T-cell (primary cell): Measurements from ENCODE around the gene FAM184A. TPM values are rescaled to one million over a fixed set of nuclear protein-coding genes. Genes with fewer than 3 reads are reported as not detected.

ENCODE experiments used
- ATAC-seq, 4 experiments: fragments of 200-7000 bp in 3 of 4; fragments of 150-1000 bp in 1 of 4; cut with Tn5 transposase; replicated peaks in 1 of 4; 1 replicate in 3 of 4; 2 replicates in 1 of 4; pipeline ENCODE4 v1.10.0; 2021; ENCODE audit warnings: moderate library complexity in 3 of 4, mild to moderate bottlenecking in 2 of 4, moderate number of reproducible peaks in 1 of 4
- CTCF ChIA-PET, 2 donors: fragments of 300-600 bp; sonication (Branson Sonifier 250); formaldehyde crosslinking; loops; one replicate each; lab custom pipeline; 2022; ENCODE audit warnings: antibody characterized with exemption in 2 of 2; lab: Charles Lee
- POLR2A ChIA-PET, 2 donors: fragments of 300-600 bp; sonication (Branson Sonifier 250); formaldehyde crosslinking; loops; one replicate each; lab custom pipeline; 2022; ENCODE audit warnings: antibody characterized with exemption in 2 of 2; lab: Charles Lee
- DNase-seq, 35 experiments: peaks; one replicate each; pipeline versions ENCODE4 v3.0.0 to v3.0.0-alpha.2; 2013 to 2023
- H3K27ac ChIP-seq: one replicate; pipeline ENCODE4 v1.5.1; 2013; ENCODE audit warnings: low read length
- H3K27me3 ChIP-seq, 2 experiments: replicated peaks in 1 of 2; 1 replicate in 1 of 2; 2 replicates in 1 of 2; pipeline versions ENCODE4 v1.6.1 to v1.7.0; 2013; ENCODE audit warnings: low read length in 1 of 2, mixed read lengths in 1 of 2; ENCODE audit not compliant: control insufficient read depth in 2 of 2, insufficient read depth in 2 of 2; ENCODE audit errors: extremely low read depth in 1 of 2
- H3K36me3 ChIP-seq, 2 donors: 1 replicate in 1 of 2; 2 replicates in 1 of 2; pipeline versions ENCODE4 v1.6.1 to v1.7.0; 2013; ENCODE audit warnings: low read length in 1 of 2; ENCODE audit not compliant: control insufficient read depth in 2 of 2, insufficient read depth in 1 of 2; ENCODE audit errors: extremely low read depth in 1 of 2
- H3K4me1 ChIP-seq, 2 experiments: 1 replicate in 1 of 2; 2 replicates in 1 of 2; pipeline versions ENCODE4 v1.6.1 to v1.7.0; 2013; ENCODE audit warnings: low read length in 2 of 2, mixed read lengths in 1 of 2; ENCODE audit not compliant: insufficient read depth in 2 of 2, control insufficient read depth in 1 of 2; ENCODE audit errors: extremely low read depth in 1 of 2
- H3K4me3 ChIP-seq, 2 donors: 1 replicate in 1 of 2; 2 replicates in 1 of 2; pipeline versions ENCODE4 v1.5.1 to v1.7.0; 2013; ENCODE audit warnings: mild to moderate bottlenecking in 2 of 2, low read length in 1 of 2, moderate library complexity in 1 of 2; ENCODE audit not compliant: control insufficient read depth in 1 of 2; ENCODE audit errors: extremely low read depth in 1 of 2
- H3K9me3 ChIP-seq: 2 replicates; pipeline ENCODE4 v1.7.0; 2013
- H3K27ac Mint-ChIP-seq, 2 donors: one replicate each; pipeline ENCODE4 v1.8.0; 2020 to 2021; ENCODE audit warnings: mild to moderate bottlenecking in 2 of 2, mixed read lengths in 2 of 2
- H3K27me3 Mint-ChIP-seq, 2 donors: one replicate each; pipeline ENCODE4 v1.8.0; 2021 to 2022; ENCODE audit warnings: mixed read lengths in 2 of 2
- H3K36me3 Mint-ChIP-seq: one replicate; pipeline ENCODE4 v1.8.0; 2021; ENCODE audit warnings: mixed read lengths
- H3K4me1 Mint-ChIP-seq, 3 donors: one replicate each; pipeline ENCODE4 v1.8.0; 2020 to 2022; ENCODE audit warnings: mixed read lengths in 3 of 3, mild to moderate bottlenecking in 1 of 3
- H3K4me3 Mint-ChIP-seq, 3 donors: one replicate each; pipeline ENCODE4 v1.8.0; 2020 to 2022; ENCODE audit warnings: mild to moderate bottlenecking in 3 of 3, mixed read lengths in 3 of 3, moderate library complexity in 3 of 3
- H3K9me3 Mint-ChIP-seq, 3 donors: one replicate each; pipeline ENCODE4 v1.8.0; 2020 to 2022; ENCODE audit warnings: mixed read lengths in 3 of 3
- WGBS: methylation state at CpG from one replicate; pipeline ENCODE4 v1.1.5; 2013; ENCODE audit warnings: missing lambda C conversion rate; ENCODE audit not compliant: insufficient coverage; 5-methylcytosine and 5-hydroxymethylcytosine counted together
- total RNA-seq, 35 experiments: library from RNA in 6 of 35; stranded (reverse) in 6 of 35; fragments of 120-200 nt in 1 of 35; gene quantifications; one replicate each; pipeline versions ENCODE4 v1.2.1 to v1.2.4 and lab custom pipeline; 2013 to 2026

FAM184A gene
- total RNA-seq, 5 donors from 2014 or later (not counting 1 experiment from before 2014, with no cell fraction given): 3.6 to 6.4 (median 5.1) TPM

DNA sequence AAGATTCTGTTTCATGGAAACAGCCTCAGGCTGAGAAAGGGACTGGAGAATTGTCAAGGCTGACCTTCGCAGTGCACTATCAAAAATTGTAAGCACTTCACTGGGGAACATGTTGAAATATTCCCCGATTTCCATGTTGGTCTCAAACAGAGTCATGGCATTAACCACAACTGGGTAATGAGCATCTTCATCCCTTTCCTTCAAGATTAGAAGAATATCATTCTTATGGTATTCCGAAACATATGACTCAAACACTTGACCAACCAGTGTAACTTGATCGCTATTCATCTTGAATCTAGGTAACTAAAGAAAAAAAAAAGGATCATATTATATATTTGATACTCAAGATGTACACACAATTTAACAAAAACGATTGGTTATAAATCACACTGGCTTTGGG, 147.0 kb downstream of the FAM184A start:
- ATAC-seq: no peak

DNA sequence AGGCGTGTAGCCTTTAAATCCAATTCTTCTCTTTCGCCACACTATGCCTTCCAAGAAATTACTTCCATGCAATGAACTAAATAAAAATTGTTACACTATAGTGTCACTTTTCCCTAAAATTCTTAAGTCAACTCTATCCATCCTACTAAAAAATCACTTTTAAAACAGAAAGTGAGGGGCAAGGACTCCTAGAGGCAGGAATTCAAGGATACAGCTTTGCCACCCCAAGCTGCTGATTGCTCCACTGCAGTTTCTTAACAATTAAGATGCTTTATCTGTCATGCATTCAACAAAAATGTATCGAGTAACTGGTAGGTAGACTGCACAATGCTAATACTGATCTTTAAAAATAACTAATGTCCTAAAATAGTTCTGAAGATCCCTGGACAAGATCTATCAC, 147.8 kb downstream of the FAM184A start:
- H3K4me1 Mint-ChIP-seq: peaks cover 35 to 41% (median 40%) of the 10 kb centered on the region in 3 donors
- ChIA-PET CTCF (interaction anchor here in 1 of 2 donors (0.6 kb wide), 1 partner anchor 34 kb away, joined by 3 read pairs; no protein-coding TSS in a partner anchor), POLR2A (no interaction called here)
- no peaks in the 10 kb centered on the region for H3K27me3 ChIP-seq
- H3K9me3 ChIP-seq: no peaks in the 10 kb centered on the region
- DNase-seq (no peak), ATAC-seq (no peak)
- no peak overlapping the region for H3K4me3 ChIP-seq
- H3K4me3 Mint-ChIP-seq: no peak overlapping the region
- peaks cover 0 to 20% of the 10 kb centered on the region in 2 donors for H3K36me3 ChIP-seq
- H3K9me3 Mint-ChIP-seq: no peaks in the 10 kb centered on the region
- H3K27me3 Mint-ChIP-seq: no peaks in the 10 kb centered on the region
- peaks cover 2 to 7% of the 10 kb centered on the region in 2 experiments for H3K4me1 ChIP-seq
- no peak overlapping the region for H3K27ac ChIP-seq
- H3K27ac Mint-ChIP-seq: no peak overlapping the region
- peaks cover 31% of the 10 kb centered on the region for H3K36me3 Mint-ChIP-seq
- 90% methylated on average over 2 of the region's 3 CpGs for WGBS

More for the DNA sequence above, 147.0 kb downstream of the FAM184A start:
- POLR2A ChIA-PET: no interaction called here
- H3K4me3 Mint-ChIP-seq: no peak overlapping the region
- peaks cover 27% of the 10 kb centered on the region for H3K36me3 Mint-ChIP-seq
- no peak for DNase-seq
- no peak overlapping the region for H3K4me3 ChIP-seq
- no peaks in the 10 kb centered on the region for H3K27me3 Mint-ChIP-seq
- H3K4me1 ChIP-seq: peaks cover 2 to 7% of the 10 kb centered on the region in 2 experiments
- 100% methylated on average over 2 of the region's 5 CpGs for WGBS
- CTCF ChIA-PET: no interaction called here
- H3K9me3 Mint-ChIP-seq: no peaks in the 10 kb centered on the region
- no peak overlapping the region for H3K27ac Mint-ChIP-seq
- no peaks in the 10 kb centered on the region for H3K9me3 ChIP-seq
- peaks cover 0 to 20% of the 10 kb centered on the region in 2 donors for H3K36me3 ChIP-seq
- peaks cover 37 to 44% (median 43%) of the 10 kb centered on the region in 3 donors for H3K4me1 Mint-ChIP-seq
- H3K27me3 ChIP-seq: no peaks in the 10 kb centered on the region
- H3K27ac ChIP-seq: no peak overlapping the region

DNA sequence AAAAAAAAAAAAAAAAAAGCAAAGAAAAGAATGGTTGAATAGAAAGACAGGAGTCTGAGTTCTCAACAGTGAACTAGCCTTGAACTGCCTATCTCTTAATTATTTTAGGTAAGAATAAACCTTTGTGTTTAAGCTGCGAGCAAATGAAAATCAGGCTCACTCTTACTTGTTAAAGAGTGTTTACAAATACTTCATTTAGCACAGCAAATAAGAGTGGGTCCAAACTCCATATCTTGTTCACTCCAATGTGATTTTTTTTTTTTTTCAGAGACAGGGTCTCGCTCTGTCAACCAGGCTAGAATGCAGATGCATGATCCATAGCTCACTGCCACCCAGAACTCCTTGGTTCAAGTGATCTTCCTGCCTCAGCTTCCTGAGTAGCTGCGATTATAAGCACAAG, 155.4 kb downstream of the FAM184A start:
- peaks cover 62% of the 10 kb centered on the region for H3K36me3 Mint-ChIP-seq
- no peaks in the 10 kb centered on the region for H3K9me3 Mint-ChIP-seq
- H3K4me3 Mint-ChIP-seq: no peak overlapping the region
- ChIA-PET CTCF (interaction anchor here (0.6 to 0.7 kb wide), 2 partner anchors 461 to 646 kb away, joined by 3 to 4 read pairs; no protein-coding TSS in a partner anchor), POLR2A (interaction anchor here (0.6 to 1.1 kb wide), 2 partner anchors 19 to 23 kb away, joined by 3 to 4 read pairs; no protein-coding TSS in a partner anchor)
- Histone ChIP-seq H3K9me3 (no peaks in the 10 kb centered on the region), H3K4me1 (no peaks in the 10 kb centered on the region), H3K4me3 (no peak overlapping the region), H3K27me3 (no peaks in the 10 kb centered on the region), H3K36me3 (peaks cover 3 to 56% of the 10 kb centered on the region in 2 donors), H3K27ac (no peak overlapping the region)
- H3K27me3 Mint-ChIP-seq: no peaks in the 10 kb centered on the region
- no peak overlapping the region for H3K27ac Mint-ChIP-seq
- ATAC-seq (no peak), DNase-seq (no peak)
- WGBS: 100% methylated on average over 2 of the region's 3 CpGs
- peaks cover 7 to 14% (median 10%) of the 10 kb centered on the region in 3 donors for H3K4me1 Mint-ChIP-seq

DNA sequence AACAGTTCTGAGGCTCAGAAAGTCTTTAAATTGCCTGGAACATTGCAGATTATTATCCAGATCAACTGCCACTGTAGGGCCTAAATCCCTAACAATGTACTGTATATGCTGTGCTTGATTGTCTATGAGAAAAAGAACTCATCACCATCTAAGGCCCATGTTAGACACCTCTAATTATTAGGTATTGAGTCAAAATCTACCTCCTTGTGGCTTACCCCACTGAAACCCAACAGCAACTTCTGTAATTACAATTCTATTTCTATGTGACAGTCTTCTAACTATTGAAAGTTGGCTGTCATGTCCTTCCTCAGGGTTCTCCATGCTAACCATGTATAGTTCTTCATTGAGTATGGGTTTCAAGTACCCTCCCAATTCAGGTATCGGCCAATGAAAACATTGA, 157.4 kb downstream of the FAM184A start:
- Histone ChIP-seq H3K9me3 (no peaks in the 10 kb centered on the region), H3K4me1 (no peaks in the 10 kb centered on the region), H3K4me3 (no peak overlapping the region), H3K27ac (no peak overlapping the region), H3K36me3 (peaks cover 3 to 56% of the 10 kb centered on the region in 2 donors), H3K27me3 (no peaks in the 10 kb centered on the region)
- Mint-ChIP-seq H3K27ac (no peak overlapping the region), H3K4me1 (peaks cover 4 to 7% (median 7%) of the 10 kb centered on the region in 3 donors), H3K9me3 (no peaks in the 10 kb centered on the region), H3K4me3 (no peak overlapping the region), H3K36me3 (peaks cover 62% of the 10 kb centered on the region), H3K27me3 (no peaks in the 10 kb centered on the region)
- ChIA-PET CTCF (interaction anchor here in 1 of 2 donors (1.5 kb wide), 1 partner anchor 8 kb away, joined by 5 read pairs; no protein-coding TSS in a partner anchor), POLR2A (interaction anchor here in 1 of 2 donors (1.0 kb wide), 1 partner anchor 8 kb away, joined by 3 read pairs; no protein-coding TSS in a partner anchor)
- ATAC-seq (no peak), DNase-seq (no peak)
- 100% methylated on average over 1 of the region's 1 CpG for WGBS

DNA sequence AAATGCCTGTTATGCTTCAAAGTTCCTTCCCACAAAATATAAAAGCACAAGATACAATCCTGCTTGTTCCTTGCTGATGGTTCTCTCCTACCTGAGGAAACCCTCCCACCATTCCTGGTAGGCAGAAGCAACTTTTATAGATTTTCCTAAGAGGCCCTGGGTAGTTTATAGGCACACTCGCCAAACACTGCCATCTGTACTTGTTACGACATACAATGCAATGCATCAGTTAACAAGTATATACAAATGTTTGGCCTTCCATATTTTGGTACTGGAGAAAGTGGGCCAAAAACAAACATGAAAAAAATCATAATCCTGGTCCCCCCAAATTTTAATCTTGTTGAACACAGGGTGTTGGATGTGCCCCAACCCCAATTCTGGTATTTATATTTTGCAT, 160.1 kb downstream of the FAM184A start:
- Mint-ChIP-seq H3K36me3 (peaks cover 69% of the 10 kb centered on the region), H3K27me3 (no peaks in the 10 kb centered on the region), H3K4me1 (peaks cover 0 to 9% (median 5%) of the 10 kb centered on the region in 3 donors), H3K4me3 (no peak overlapping the region), H3K9me3 (no peaks in the 10 kb centered on the region), H3K27ac (no peak overlapping the region)
- ChIA-PET POLR2A (no interaction called here), CTCF (no interaction called here)
- ATAC-seq: no peak
- no peaks in the 10 kb centered on the region for H3K4me1 ChIP-seq
- no peak overlapping the region for H3K4me3 ChIP-seq
- no peaks in the 10 kb centered on the region for H3K27me3 ChIP-seq
- no peak overlapping the region for H3K27ac ChIP-seq
- WGBS: no CpG with 5 or more reads among the region's 2 CpGs
- DNase-seq: no peak
- H3K9me3 ChIP-seq: no peaks in the 10 kb centered on the region
- peaks cover 3 to 59% of the 10 kb centered on the region in 2 donors for H3K36me3 ChIP-seq

DNA sequence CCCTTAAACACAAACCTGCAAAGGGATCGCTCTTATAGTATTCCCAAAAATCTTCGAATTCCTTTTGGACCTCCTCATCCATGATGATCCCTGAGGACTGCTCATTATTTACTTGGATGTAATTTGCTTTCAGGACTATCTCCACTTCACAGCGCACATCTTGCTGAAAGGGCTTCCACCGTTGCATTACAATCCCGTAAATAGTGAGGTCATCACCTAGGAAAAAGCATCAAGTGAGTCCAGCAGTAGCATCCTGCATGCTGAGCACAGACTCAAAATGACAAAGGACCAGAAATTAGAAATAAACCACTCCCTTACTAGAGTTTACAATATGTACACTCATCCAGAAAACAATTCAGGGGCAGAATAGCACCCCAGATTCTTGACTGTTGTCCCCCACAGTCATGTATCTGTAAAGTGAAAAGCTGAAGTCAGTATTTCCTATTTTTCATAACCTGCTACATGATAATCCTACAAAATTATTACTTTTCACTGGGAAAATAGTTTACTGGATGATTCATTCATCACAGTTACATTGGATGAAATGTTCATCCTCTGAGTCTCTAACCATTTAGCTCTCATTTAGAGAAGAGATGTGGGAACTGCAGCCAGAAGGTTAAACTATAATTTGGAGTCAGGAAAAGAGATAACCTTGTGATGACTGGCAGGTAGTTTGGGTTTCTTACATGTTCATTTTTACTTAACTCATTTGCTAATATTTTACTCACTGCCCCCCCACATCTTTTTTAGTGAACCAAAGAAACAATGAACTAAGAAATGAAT, 160.7 kb downstream of the FAM184A start:
- Mint-ChIP-seq H3K4me1 (peaks cover 3 to 9% (median 6%) of the 10 kb centered on the region in 3 donors), H3K36me3 (peaks cover 74% of the 10 kb centered on the region), H3K27me3 (no peaks in the 10 kb centered on the region), H3K4me3 (no peak overlapping the region), H3K9me3 (no peaks in the 10 kb centered on the region), H3K27ac (no peak overlapping the region)
- H3K36me3 ChIP-seq: peaks cover 3 to 61% of the 10 kb centered on the region in 2 donors
- ATAC-seq (no peak), DNase-seq (no peak)
- no peaks in the 10 kb centered on the region for H3K27me3 ChIP-seq
- no peak overlapping the region for H3K27ac ChIP-seq
- no peak overlapping the region for H3K4me3 ChIP-seq
- no peaks in the 10 kb centered on the region for H3K4me1 ChIP-seq
- POLR2A ChIA-PET: no interaction called here
- CTCF ChIA-PET: no interaction called here
- no peaks in the 10 kb centered on the region for H3K9me3 ChIP-seq
- 95% methylated on average over 3 of the region's 5 CpGs for WGBS
